LNCaP clone FGC (cell line): ENCODE measurements around the gene RNH1.

Source experiments
- DNase-seq: peaks from one replicate; pipeline ENCODE4 v3.0.0-alpha.2; 2011; ENCODE audit warnings: low read depth
- H3K4me3 ChIP-seq: 2 replicates; pipeline ENCODE4 v1.5.1; 2011; ENCODE audit warnings: mild to moderate bottlenecking, low read depth, low read length, control low read depth
- TF ChIP-seq, protein P1 (sequence below): IDR thresholded peaks from 2 replicates; pipeline ENCODE4 v1.5.1; 2012; ENCODE audit warnings: mild to moderate bottlenecking; ENCODE audit not compliant: control insufficient read depth, insufficient read depth; ENCODE audit errors: extremely low read depth

The RNH1 gene

DNA sequence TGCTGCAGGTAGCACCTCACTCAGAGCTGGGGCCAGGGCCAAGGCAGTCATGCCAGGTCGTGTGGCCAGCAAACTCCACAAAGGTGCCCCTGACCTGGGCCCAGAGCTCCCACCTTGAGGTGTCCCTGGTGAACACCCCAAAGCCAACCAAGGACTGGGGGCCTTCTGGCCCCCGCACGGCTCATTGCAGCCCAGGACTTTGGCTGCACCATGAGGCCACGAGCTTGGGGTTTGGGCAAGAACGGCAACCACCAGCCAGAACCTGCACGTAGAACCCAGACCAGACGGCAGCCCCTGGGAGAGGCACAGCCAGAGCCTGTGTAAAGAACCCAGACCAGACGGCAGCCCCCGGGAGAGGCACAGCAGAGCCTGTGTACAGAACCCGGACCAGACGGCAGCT is 38.1 kb upstream of the RNH1 start:
- TF ChIP-seq, protein P1, sequence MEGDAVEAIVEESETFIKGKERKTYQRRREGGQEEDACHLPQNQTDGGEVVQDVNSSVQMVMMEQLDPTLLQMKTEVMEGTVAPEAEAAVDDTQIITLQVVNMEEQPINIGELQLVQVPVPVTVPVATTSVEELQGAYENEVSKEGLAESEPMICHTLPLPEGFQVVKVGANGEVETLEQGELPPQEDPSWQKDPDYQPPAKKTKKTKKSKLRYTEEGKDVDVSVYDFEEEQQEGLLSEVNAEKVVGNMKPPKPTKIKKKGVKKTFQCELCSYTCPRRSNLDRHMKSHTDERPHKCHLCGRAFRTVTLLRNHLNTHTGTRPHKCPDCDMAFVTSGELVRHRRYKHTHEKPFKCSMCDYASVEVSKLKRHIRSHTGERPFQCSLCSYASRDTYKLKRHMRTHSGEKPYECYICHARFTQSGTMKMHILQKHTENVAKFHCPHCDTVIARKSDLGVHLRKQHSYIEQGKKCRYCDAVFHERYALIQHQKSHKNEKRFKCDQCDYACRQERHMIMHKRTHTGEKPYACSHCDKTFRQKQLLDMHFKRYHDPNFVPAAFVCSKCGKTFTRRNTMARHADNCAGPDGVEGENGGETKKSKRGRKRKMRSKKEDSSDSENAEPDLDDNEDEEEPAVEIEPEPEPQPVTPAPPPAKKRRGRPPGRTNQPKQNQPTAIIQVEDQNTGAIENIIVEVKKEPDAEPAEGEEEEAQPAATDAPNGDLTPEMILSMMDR = no peak
- H3K4me3 ChIP-seq = no peak overlapping the region

GRCh38 chr11:544817-545166 is 37.8 kb upstream of the RNH1 start:
- no peak overlapping the region for H3K4me3 ChIP-seq
- TF ChIP-seq, protein P1 = no peak
- no peak for DNase-seq

More for the DNA sequence above, 38.1 kb upstream of the RNH1 start:
- no peak for DNase-seq

GRCh38 chr11:541433-541885 is 34.4 kb upstream of the RNH1 start:
- no peak for DNase-seq
- no peak overlapping the region for H3K4me3 ChIP-seq
- TF ChIP-seq, protein P1 = no peak

- H3K4me3 ChIP-seq = no peak overlapping the region
- TF ChIP-seq, protein P1 = no peak
- DNase-seq = no peak
Measured at GRCh38 chr11:540583-541432, 33.8 kb upstream of the RNH1 start.

DNA sequence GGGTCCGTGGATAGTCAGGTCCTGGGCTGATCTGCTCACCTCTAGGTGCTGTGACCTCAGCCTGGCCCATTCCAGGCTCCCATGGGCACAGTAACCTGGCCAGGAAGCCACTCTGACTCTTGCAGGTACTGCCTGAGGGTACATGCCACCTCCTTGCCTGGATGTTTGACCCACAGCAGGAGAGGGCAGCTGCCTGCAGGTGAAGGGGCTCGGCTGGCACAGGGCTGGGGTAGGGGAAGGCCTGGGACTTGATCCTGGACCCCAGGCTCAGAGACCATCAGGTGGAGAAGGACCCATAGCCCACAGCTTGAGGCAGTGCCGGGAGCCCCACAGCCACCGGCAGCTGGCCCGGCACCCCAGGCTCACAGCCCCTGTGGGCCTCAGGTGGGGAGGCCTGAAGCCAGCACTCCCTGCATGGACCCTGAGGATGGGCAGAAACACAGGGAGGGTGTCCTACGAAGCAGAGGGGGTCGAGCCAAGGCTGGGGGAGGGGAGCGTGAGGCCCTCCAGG is 33.0 kb upstream of the RNH1 start:
- TF ChIP-seq, protein P1 = no peak
- no peak overlapping the region for H3K4me3 ChIP-seq
- no peak for DNase-seq

- DNase-seq = no peak
- TF ChIP-seq, protein P1 = no peak
- no peak overlapping the region for H3K4me3 ChIP-seq
Measured at GRCh38 chr11:538431-539051, 31.5 kb upstream of the RNH1 start.
